ENCODE measurements around the gene CHRNB2.

GRCh38 chr1:154626456-154627256 lies 59.1 kb downstream of the CHRNB2 start:
- no peak for TF ChIP-seq CTCF (IDR thresholded peaks at IDR 0.05)
- TF ChIP-seq POLR2A (IDR thresholded peaks at IDR 0.05): no peak

Data from ovary (tissue), 3 donors.